Endothelial cell of umbilical vein (primary cell): Measurements from ENCODE around the gene R3HDM1. TPM values are rescaled to one million over a fixed set of nuclear protein-coding genes. Genes with fewer than 3 reads are reported as not detected.

Experiments
- BruUV-seq: library from RNA; stranded (reverse); fragments of 400-500 nt; replicated peaks from 2 replicates; lab custom pipeline; 2021; lab: Mats Ljungman, UMichigan
- CTCF ChIA-PET: fragments of 300-600, 350-600 bp; sonication (Branson Sonifier 250); formaldehyde crosslinking; loops from one replicate; lab custom pipeline; 2021; ENCODE audit warnings: antibody characterized with exemption, inconsistent platforms; lab: Charles Lee
- POLR2A ChIA-PET: fragments of 300-600, 350-600 bp; sonication (Branson Sonifier 250); formaldehyde crosslinking; loops from one replicate; lab custom pipeline; 2021; ENCODE audit warnings: antibody characterized with exemption, inconsistent platforms; lab: Charles Lee
- DNase-seq: peaks from one replicate; pipeline ENCODE4 v3.0.0-alpha.2; 2011; ENCODE audit warnings: low read depth, low spot score
- FAIRE-seq: peaks from 2 replicates; lab custom pipeline; 2011; peaks lifted over from hg19 to GRCh38; lab: Jason Lieb, UNC
- H2AFZ ChIP-seq: 2 replicates; pipeline ENCODE4 v1.6.0; 2012; ENCODE audit warnings: low read depth, low read length, control low read depth, inconsistent platforms
- H3K27ac ChIP-seq: 2 replicates; pipeline ENCODE4 v1.5.1; 2011; ENCODE audit warnings: low read depth, mild to moderate bottlenecking, control low read depth, low read length, moderate library complexity; ENCODE audit not compliant: insufficient read depth
- H3K27me3 ChIP-seq, 2 experiments: 2 replicates each; pipeline versions ENCODE4 v1.6.0 to v1.6.1; 2011; ENCODE audit warnings: low read length in 2 of 2, mixed read lengths in 1 of 2; ENCODE audit not compliant: control insufficient read depth in 2 of 2, insufficient read depth in 2 of 2
- H3K36me3 ChIP-seq, 2 experiments: 2 replicates in 1 of 2; 3 replicates in 1 of 2; pipeline ENCODE4 v1.5.1; 2011; ENCODE audit warnings: low read length in 2 of 2, mild to moderate bottlenecking in 1 of 2, moderate library complexity in 1 of 2; ENCODE audit not compliant: control insufficient read depth in 2 of 2, insufficient read depth in 2 of 2; ENCODE audit errors: extremely low read depth in 1 of 2
- H3K4me1 ChIP-seq: 3 replicates; pipeline ENCODE4 v1.5.1; 2011; ENCODE audit warnings: mild to moderate bottlenecking, low read length; ENCODE audit not compliant: control insufficient read depth, insufficient read depth; ENCODE audit errors: extremely low read depth
- H3K4me2 ChIP-seq: 2 replicates; pipeline ENCODE4 v1.6.1; 2011; ENCODE audit warnings: low read length, control low read depth, mixed read lengths; ENCODE audit not compliant: insufficient read depth
- H3K4me3 ChIP-seq, 3 experiments: fragments of 200-600 bp in 1 of 3; sonication (generic), shearing (Covaris generic) in 1 of 3; replicated peaks in 1 of 3; 2 replicates each; pipeline ENCODE4 v1.5.1; 2011 to 2016; ENCODE audit warnings: control low read depth in 3 of 3, low read length in 3 of 3, mild to moderate bottlenecking in 2 of 3, inconsistent platforms in 1 of 3, low read depth in 1 of 3, moderate library complexity in 1 of 3; ENCODE audit not compliant: insufficient read depth in 1 of 3
- H3K79me2 ChIP-seq: 2 replicates; pipeline ENCODE4 v1.6.0; 2012; ENCODE audit warnings: low read length, inconsistent platforms; ENCODE audit not compliant: control insufficient read depth, insufficient read depth
- H3K9ac ChIP-seq: replicated peaks from 2 replicates; pipeline ENCODE3; 2011; ENCODE audit warnings: low read length, control low read depth; ENCODE audit not compliant: insufficient read depth; ENCODE audit errors: extremely low read depth
- H3K9me1 ChIP-seq: replicated peaks from 3 replicates; pipeline ENCODE4 v1.6.0; 2011; ENCODE audit warnings: mild to moderate bottlenecking, low read length; ENCODE audit not compliant: control insufficient read depth, insufficient read depth; ENCODE audit errors: extremely low read depth
- H3K9me3 ChIP-seq: replicated peaks from 2 replicates; pipeline ENCODE4 v1.5.1; 2012; ENCODE audit warnings: low read length, inconsistent platforms; ENCODE audit not compliant: control insufficient read depth, insufficient read depth
- H4K20me1 ChIP-seq: replicated peaks from 2 replicates; pipeline ENCODE3; 2011; ENCODE audit warnings: mild to moderate bottlenecking, low read length; ENCODE audit not compliant: control insufficient read depth, insufficient read depth; ENCODE audit errors: extremely low read depth
- EZH2 ChIP-seq: IDR thresholded peaks from 2 replicates; pipeline ENCODE4 v1.6.1; 2012; ENCODE audit warnings: borderline replicate concordance, low read depth, mild to moderate bottlenecking, moderate library complexity, low read length, inconsistent platforms; ENCODE audit not compliant: severe bottlenecking
- GATA2 ChIP-seq: IDR thresholded peaks from 2 replicates; pipeline ENCODE4 v1.7.0; 2011; ENCODE audit warnings: low read depth, mild to moderate bottlenecking, moderate library complexity, mixed read lengths, low read length; ENCODE audit not compliant: insufficient read length, insufficient read depth
- MYC ChIP-seq: IDR thresholded peaks from one replicate; pipeline ENCODE4 v1.6.1; 2011; ENCODE audit warnings: mild to moderate bottlenecking, low read depth, low read length
- POLR2AphosphoS5 ChIP-seq: IDR thresholded peaks from 2 replicates; pipeline ENCODE4 v1.6.1; 2012; ENCODE audit warnings: low read depth, mild to moderate bottlenecking, control low read depth, low read length, moderate library complexity; ENCODE audit not compliant: insufficient read depth
- dilution Hi-C: fragments of 300-500 bp; cut with MboI; formaldehyde crosslinking; loops from one replicate; pipeline ENCODE4 v1.15.0; 2019; ENCODE audit warnings: low sequenced_read_pairs; ENCODE audit not compliant: extremely low pct_ligation_motif_present
- intact Hi-C: fragments of 100-400 bp; cut with micrococcal nuclease; formaldehyde crosslinking; loops from one replicate; pipeline ENCODE4 v1.10.0; 2022
- polyA plus RNA-seq, 4 experiments: library from polyadenylated mRNA; depleted of rRNA in 3 of 4; stranded (reverse) in 3 of 4; unstranded in 1 of 4; fragments of >200 nt; gene quantifications; 2 replicates each; pipeline versions ENCODE4 v1.2.1 to v1.2.3, GENCODE V29; 2011 to 2012; ENCODE audit warnings: missing spikeins in 1 of 4
- total RNA-seq: library from RNA; stranded (reverse); gene quantifications from 2 replicates; pipeline ENCODE4 v1.2.3, GENCODE V29; 2021
- TF ChIP-seq, protein P1 (sequence below): IDR thresholded peaks from 2 replicates; pipeline ENCODE4 v1.6.1; 2011; ENCODE audit not compliant: insufficient read depth, insufficient read length
- TF ChIP-seq, protein P2 (sequence below), 2 donors: IDR thresholded peaks; 1 replicate in 1 of 2; 2 replicates in 1 of 2; pipeline ENCODE4 v1.5.1; 2011; ENCODE audit warnings: low read length in 2 of 2, mild to moderate bottlenecking in 2 of 2, moderate library complexity in 2 of 2, control low read depth in 1 of 2, inconsistent platforms in 1 of 2, low read depth in 1 of 2; ENCODE audit not compliant: insufficient read depth in 1 of 2; ENCODE audit errors: extremely low read depth in 1 of 2

R3HDM1 gene
- total and polyA plus RNA-seq, 2 donors (not counting 3 experiments of a cell fraction or from before 2014, with no cell fraction given): 36.6 to 61.8 TPM

DNA sequence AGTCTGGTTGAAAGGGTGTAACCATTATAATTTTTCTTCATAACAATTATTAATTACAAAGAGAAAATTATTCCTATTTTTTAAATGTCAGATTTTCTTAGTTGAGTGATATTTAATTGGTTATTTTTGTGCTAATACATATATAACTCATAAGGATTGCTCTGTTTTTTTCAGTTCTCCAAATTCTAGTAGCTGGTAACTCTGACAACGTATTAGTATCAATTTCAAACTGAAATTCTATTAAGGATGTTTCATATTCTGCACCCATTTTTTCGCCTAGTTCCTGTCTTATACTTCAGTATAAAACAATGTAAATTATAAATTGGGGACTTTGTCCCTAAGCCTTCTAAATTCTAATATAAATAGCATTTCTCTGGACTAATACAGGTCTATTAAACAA, 81.0 kb downstream of the R3HDM1 start:
- TF ChIP-seq POLR2AphosphoS5 (no peak), EZH2 (no peak)
- TF ChIP-seq, protein P1, sequence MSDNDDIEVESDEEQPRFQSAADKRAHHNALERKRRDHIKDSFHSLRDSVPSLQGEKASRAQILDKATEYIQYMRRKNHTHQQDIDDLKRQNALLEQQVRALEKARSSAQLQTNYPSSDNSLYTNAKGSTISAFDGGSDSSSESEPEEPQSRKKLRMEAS: no peak

DNA sequence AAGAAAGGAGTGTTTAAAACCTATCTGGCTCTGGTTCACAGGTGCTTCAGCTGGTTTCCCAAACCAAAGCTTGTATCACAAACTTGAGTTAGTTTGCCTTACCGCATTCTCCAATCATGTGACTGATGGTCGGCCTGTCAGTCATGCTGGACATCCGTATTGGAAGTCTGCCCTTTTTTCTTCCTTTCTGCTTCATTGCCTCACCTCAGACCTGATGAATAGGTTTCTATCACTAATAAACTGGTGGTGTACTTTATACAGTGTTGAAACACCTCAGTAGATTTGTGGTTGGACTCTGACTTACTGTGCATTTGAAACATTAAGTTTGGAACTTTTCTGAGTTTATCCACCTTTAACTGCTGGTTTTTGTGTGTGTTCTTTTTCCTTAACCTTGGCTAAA, 84.1 kb downstream of the R3HDM1 start:
- ChIA-PET POLR2A (no interaction called here), CTCF (no interaction called here)
- no peaks in the 10 kb centered on the region for H3K79me2 ChIP-seq
- no peak overlapping the region for H2AFZ ChIP-seq
- no peak overlapping the region for H3K27ac ChIP-seq
- TF ChIP-seq, protein P2, sequence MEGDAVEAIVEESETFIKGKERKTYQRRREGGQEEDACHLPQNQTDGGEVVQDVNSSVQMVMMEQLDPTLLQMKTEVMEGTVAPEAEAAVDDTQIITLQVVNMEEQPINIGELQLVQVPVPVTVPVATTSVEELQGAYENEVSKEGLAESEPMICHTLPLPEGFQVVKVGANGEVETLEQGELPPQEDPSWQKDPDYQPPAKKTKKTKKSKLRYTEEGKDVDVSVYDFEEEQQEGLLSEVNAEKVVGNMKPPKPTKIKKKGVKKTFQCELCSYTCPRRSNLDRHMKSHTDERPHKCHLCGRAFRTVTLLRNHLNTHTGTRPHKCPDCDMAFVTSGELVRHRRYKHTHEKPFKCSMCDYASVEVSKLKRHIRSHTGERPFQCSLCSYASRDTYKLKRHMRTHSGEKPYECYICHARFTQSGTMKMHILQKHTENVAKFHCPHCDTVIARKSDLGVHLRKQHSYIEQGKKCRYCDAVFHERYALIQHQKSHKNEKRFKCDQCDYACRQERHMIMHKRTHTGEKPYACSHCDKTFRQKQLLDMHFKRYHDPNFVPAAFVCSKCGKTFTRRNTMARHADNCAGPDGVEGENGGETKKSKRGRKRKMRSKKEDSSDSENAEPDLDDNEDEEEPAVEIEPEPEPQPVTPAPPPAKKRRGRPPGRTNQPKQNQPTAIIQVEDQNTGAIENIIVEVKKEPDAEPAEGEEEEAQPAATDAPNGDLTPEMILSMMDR (IDR thresholded peaks at IDR 0.05; ENCODE audit: extremely low read depth in 1 of 2, insufficient read depth in 1 of 2, low read depth in 1 of 2, low read length in 2 of 2): no peak
- TF ChIP-seq POLR2AphosphoS5: no peak
- TF ChIP-seq MYC: no peak
- TF ChIP-seq, protein P1: no peak
- no peak for TF ChIP-seq GATA2
- BruUV-seq: no TSS peak
- DNase-seq (no peak), FAIRE-seq (no peak)
- no peaks in the 10 kb centered on the region for H3K4me1 ChIP-seq
- no peaks in the 10 kb centered on the region for H4K20me1 ChIP-seq
- H3K36me3 ChIP-seq: no peaks in the 10 kb centered on the region
- H3K4me2 ChIP-seq: no peak overlapping the region
- H3K9ac ChIP-seq: no peak overlapping the region
- no peak overlapping the region for H3K4me3 ChIP-seq
- H3K9me3 ChIP-seq: no peaks in the 10 kb centered on the region
- no peaks in the 10 kb centered on the region for H3K27me3 ChIP-seq
- dilution Hi-C loops (no loop called here), intact Hi-C loops (no loop called here)
- H3K9me1 ChIP-seq: no peaks in the 10 kb centered on the region

More for the DNA sequence above, 81.0 kb downstream of the R3HDM1 start:
- no peak overlapping the region for H3K4me2 ChIP-seq
- intact Hi-C loops (no loop called here), dilution Hi-C loops (no loop called here)
- CTCF ChIA-PET: interaction anchor here (1.8 kb wide), 1 partner anchor 608 kb away, joined by 4 read pairs; no protein-coding TSS in a partner anchor
- no peaks in the 10 kb centered on the region for H3K9me3 ChIP-seq
- no peaks in the 10 kb centered on the region for H3K79me2 ChIP-seq
- POLR2A ChIA-PET: no interaction called here
- H3K4me1 ChIP-seq: no peaks in the 10 kb centered on the region
- no peak overlapping the region for H3K27ac ChIP-seq
- H3K9ac ChIP-seq: no peak overlapping the region
- DNase-seq (no peak), FAIRE-seq (no peak)
- H3K4me3 ChIP-seq: no peak overlapping the region
- H4K20me1 ChIP-seq: no peaks in the 10 kb centered on the region
- H2AFZ ChIP-seq: no peak overlapping the region
- no peaks in the 10 kb centered on the region for H3K36me3 ChIP-seq
- H3K9me1 ChIP-seq: no peaks in the 10 kb centered on the region
- no peaks in the 10 kb centered on the region for H3K27me3 ChIP-seq
- BruUV-seq: no TSS peak
